ENCODE data around the gene EME2. TPM values are rescaled to one million over a fixed set of nuclear protein-coding genes. Genes with fewer than 3 reads are reported as not detected.

EME2 gene
- total and polyA plus RNA-seq, 10 donors, result 5.1 to 41.3 (median 27.4) TPM

DNA sequence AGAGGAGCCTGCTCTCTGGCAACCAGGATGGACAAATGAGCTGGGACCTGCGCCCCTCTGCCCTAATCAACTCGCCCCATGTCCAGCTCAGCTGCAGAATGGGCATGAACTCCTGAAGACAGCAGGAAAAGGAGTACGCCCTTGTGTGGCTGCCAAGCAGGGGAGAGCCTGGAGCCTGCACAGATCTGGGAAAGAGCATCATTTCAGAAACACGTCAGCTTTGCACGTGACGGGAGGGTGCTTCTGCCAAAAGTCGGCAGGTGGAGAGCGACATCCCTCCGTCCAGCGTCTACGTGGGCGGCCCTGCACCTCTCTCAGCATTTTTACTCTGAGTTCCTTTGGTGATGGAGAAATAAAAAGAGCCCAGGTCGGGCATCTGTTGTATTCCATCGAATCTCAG lies 19.8 kb upstream of the EME2 start:
- intact Hi-C loops (cut with DNase I; ENCODE audit: low total_unique reads), result no loop called here
- Histone ChIP-seq H3K27ac (no peak overlapping the region), H3K4me3 (no peak overlapping the region), H3K27me3 (replicated peaks in 1 of 7) (no peaks in the 10 kb centered on the region), H3K9me3 (no peaks in the 10 kb centered on the region), H3K36me3 (peaks cover 3 to 98% (median 67%) of the 10 kb centered on the region in 6 donors), H3K4me1 (peaks cover 0 to 8% (median 0%) of the 10 kb centered on the region in 6 donors)
- no peak for DNase-seq
- no peak for TF ChIP-seq POLR2A (IDR thresholded peaks at IDR 0.05)
- no peak for TF ChIP-seq POLR2AphosphoS5 (IDR thresholded peaks at IDR 0.05)
- TF ChIP-seq, protein P1, sequence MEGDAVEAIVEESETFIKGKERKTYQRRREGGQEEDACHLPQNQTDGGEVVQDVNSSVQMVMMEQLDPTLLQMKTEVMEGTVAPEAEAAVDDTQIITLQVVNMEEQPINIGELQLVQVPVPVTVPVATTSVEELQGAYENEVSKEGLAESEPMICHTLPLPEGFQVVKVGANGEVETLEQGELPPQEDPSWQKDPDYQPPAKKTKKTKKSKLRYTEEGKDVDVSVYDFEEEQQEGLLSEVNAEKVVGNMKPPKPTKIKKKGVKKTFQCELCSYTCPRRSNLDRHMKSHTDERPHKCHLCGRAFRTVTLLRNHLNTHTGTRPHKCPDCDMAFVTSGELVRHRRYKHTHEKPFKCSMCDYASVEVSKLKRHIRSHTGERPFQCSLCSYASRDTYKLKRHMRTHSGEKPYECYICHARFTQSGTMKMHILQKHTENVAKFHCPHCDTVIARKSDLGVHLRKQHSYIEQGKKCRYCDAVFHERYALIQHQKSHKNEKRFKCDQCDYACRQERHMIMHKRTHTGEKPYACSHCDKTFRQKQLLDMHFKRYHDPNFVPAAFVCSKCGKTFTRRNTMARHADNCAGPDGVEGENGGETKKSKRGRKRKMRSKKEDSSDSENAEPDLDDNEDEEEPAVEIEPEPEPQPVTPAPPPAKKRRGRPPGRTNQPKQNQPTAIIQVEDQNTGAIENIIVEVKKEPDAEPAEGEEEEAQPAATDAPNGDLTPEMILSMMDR (IDR thresholded peaks at IDR 0.05 in 8 of 11, conservative IDR thresholded peaks at IDR 0.05 in 3 of 11), result no peak
- 94 to 96% (median 94%) methylated on average over 14 of the region's 14 CpGs for WGBS, 5 donors

DNA sequence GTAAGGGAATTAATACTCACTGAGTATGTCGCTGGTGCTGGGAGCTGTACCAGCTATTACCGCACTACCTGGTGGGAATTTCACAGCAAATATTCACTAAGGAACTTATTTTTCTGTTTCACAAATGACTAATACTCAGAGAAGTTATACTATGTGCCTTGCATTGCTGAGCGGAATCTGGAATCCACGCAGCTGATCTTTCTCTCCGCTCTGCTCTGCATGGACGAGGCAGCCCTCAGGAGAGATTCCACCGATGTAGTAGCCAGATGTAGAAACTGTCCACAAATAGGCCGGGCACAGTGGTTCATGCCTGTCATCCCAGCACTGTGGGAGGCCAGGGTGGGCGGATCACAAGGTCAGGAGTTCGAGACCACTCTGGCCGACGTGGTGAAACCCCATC lies 18.4 kb upstream of the EME2 start:
- peaks cover 0 to 8% (median 0%) of the 10 kb centered on the region in 6 donors for H3K4me1 ChIP-seq
- peaks cover 0 to 98% (median 62%) of the 10 kb centered on the region in 6 donors for H3K36me3 ChIP-seq
- TF ChIP-seq POLR2A (IDR thresholded peaks at IDR 0.05) (no peak), POLR2AphosphoS5 (IDR thresholded peaks at IDR 0.05) (no peak)
- TF ChIP-seq, protein P1 (IDR thresholded peaks at IDR 0.05 in 8 of 11, conservative IDR thresholded peaks at IDR 0.05 in 3 of 11), result no peak
- no peak overlapping the region for H3K27ac ChIP-seq
- no peaks in the 10 kb centered on the region for H3K27me3 ChIP-seq (replicated peaks in 1 of 7)
- H3K4me3 ChIP-seq, result no peak overlapping the region
- intact Hi-C loops (cut with DNase I; ENCODE audit: low total_unique reads), result no loop called here
- 86 to 97% (median 94%) methylated on average over 12 of the region's 12 CpGs for WGBS, 5 donors
- H3K9me3 ChIP-seq, result no peaks in the 10 kb centered on the region
- DNase-seq, result no peak

DNA sequence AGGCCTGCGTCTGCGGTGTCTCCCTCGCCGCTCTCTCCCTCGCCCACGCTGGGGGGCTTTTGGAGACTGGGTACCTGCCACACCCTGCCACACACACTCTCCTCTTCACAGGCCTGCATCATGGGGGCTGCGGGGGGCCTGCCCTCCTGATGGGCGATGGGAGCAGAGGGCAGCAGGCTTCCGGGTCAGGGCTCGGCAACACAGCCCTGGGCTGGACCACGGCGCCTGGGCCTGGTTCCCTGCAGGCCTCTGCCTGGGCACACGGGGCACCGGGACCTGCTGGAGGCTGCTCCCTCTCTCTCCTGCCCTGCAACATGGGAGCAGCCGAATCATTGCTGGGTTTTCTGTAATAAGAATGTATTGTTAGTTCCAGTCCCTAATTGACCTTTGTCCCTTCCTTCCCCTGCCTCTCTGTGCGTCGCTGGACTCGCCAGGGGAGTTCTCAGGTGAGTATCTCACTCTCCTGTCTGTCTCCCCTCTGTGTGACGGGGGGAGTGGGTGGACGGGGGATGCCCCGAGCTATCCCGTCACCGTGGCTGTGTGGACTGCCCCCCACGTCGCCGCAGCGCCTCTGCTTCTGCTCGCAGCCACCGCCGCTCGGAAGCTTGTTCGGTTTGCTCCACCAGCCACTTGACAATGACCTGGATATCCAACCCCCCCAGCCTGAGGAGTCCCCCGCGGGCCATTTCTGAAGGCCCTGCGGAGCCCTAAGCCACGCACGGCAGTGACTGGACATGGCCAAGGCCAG lies 14.7 kb upstream of the EME2 start:
- peak in 1 of 3 donors; percentile 13 for TF ChIP-seq POLR2AphosphoS5 (IDR thresholded peaks at IDR 0.05)
- TF ChIP-seq POLR2A (IDR thresholded peaks at IDR 0.05), result no peak
- 95 to 97% (median 96%) methylated on average over 31 to 37 of the region's 37 CpGs for WGBS, 5 donors
- Histone ChIP-seq H3K36me3 (peaks cover 0 to 98% (median 57%) of the 10 kb centered on the region in 6 donors), H3K4me3 (no peak overlapping the region), H3K4me1 (peaks cover 0 to 8% (median 0%) of the 10 kb centered on the region in 6 donors), H3K9me3 (no peaks in the 10 kb centered on the region), H3K27ac (no peak overlapping the region), H3K27me3 (replicated peaks in 1 of 7) (no peaks in the 10 kb centered on the region)
- intact Hi-C loops (cut with DNase I; ENCODE audit: low total_unique reads), result no loop called here
- peak; percentile 59 for DNase-seq

DNA sequence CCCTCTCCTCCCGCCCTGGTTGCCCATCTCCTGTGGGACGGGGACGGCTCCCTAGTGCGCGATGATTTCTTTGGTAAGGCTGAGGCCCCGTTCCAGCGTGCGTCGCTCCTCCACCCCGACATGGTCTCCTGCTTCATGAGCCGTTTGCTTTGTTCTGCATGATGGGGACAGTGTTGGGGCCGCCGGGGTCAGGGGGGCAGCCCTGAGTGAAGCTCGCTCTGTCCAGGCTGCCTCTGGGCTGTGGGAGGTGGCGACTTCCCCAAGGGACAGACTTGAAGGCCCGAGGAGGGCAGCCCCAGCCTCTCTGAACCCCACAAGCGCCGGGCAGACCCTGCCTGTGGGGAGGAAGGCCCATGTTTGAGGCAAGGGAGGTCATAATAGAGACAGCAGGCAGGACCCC lies 13.7 kb upstream of the EME2 start:
- no peak overlapping the region for H3K4me3 ChIP-seq
- H3K27ac ChIP-seq, result no peak overlapping the region
- H3K36me3 ChIP-seq, result peaks cover 0 to 98% (median 61%) of the 10 kb centered on the region in 6 donors
- H3K9me3 ChIP-seq, result no peaks in the 10 kb centered on the region
- intact Hi-C loops (cut with DNase I; ENCODE audit: low total_unique reads), result no loop called here
- TF ChIP-seq, protein P1 (IDR thresholded peaks at IDR 0.05 in 8 of 11, conservative IDR thresholded peaks at IDR 0.05 in 3 of 11), result no peak
- TF ChIP-seq POLR2AphosphoS5 (IDR thresholded peaks at IDR 0.05) (no peak), POLR2A (IDR thresholded peaks at IDR 0.05) (no peak)
- whole genome bisulfite sequencing, 5 donors, result 92 to 95% (median 94%) methylated on average over 18 of the region's 18 CpGs
- peak; percentile 59 for DNase-seq
- H3K27me3 ChIP-seq (replicated peaks in 1 of 7), result no peaks in the 10 kb centered on the region
- peaks cover 0 to 8% (median 0%) of the 10 kb centered on the region in 6 donors for H3K4me1 ChIP-seq

Data from spleen (tissue), 11 donors.